ENCODE measurements around the gene CCR9. TPM values are rescaled to one million over a fixed set of nuclear protein-coding genes. Genes with fewer than 3 reads are reported as not detected.
A peak's percentile ranks its signal among the peaks of the same experiment; 100 is the strongest.

Gene CCR9
- total and polyA plus RNA-seq, 7 experiments from 2014 or later = 0.31 to 0.66 (median 0.48) TPM; not detected in 1

DNA sequence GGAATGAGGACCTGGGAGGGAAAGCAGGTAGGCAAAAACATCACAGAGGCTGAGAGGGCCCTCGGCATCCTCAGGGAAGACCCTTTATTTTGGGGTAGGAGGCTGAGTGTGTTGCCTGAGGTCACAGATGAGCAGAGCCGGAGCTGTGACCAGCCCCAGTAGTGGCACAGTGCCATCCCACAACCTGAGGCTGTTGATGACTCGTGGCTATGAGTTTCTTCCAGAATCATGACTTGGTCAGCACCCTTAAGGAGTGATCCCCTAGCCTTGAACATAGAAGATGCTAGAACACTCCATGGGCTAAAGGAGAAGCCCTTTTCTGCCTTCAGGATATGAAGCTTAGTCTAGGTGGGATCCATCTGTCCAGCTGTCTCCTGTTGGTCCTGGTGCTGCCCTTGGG, 37.4 kb downstream of the CCR9 start:
- Mint-ChIP-seq H3K9me3 (no peaks in the 10 kb centered on the region), H3K4me1 (peaks cover 3 to 32% (median 20%) of the 10 kb centered on the region in 7 donors), H3K36me3 (peaks cover 6 to 65% (median 41%) of the 10 kb centered on the region in 5 donors), H3K27ac (peak overlapping the region in 2 of 9 donors; percentile 32 to 43), H3K4me3 (no peak overlapping the region), H3K27me3 (no peaks in the 10 kb centered on the region)
- intact Hi-C loops (cut with micrococcal nuclease) = no loop called here
- peaks cover 3 to 56% (median 24%) of the 10 kb centered on the region in 3 experiments for H3K36me3 ChIP-seq (ENCODE audit: control insufficient read depth in 2 of 3, insufficient read depth in 3 of 3, low read length in 3 of 3)
- no peaks in the 10 kb centered on the region for H3K27me3 ChIP-seq (ENCODE audit: control insufficient read depth in 2 of 2, insufficient read depth in 2 of 2, low read length in 2 of 2)
- no peak overlapping the region for H3K27ac ChIP-seq (ENCODE audit: low read depth, low read length)
- H3K9me3 ChIP-seq (ENCODE audit: control insufficient read depth in 2 of 3, low read length in 3 of 3) = no peaks in the 10 kb centered on the region
- POLR2A ChIA-PET = no interaction called here
- no peak overlapping the region for H3K4me3 ChIP-seq (ENCODE audit: low read length)
- H3K4me1 ChIP-seq (ENCODE audit: control insufficient read depth in 2 of 2, insufficient read depth in 2 of 2, low read length in 2 of 2) = peaks cover 0 to 13% of the 10 kb centered on the region in 2 donors
- no peak for DNase-seq
- ATAC-seq = no peak
- CTCF ChIA-PET = no interaction called here

DNA sequence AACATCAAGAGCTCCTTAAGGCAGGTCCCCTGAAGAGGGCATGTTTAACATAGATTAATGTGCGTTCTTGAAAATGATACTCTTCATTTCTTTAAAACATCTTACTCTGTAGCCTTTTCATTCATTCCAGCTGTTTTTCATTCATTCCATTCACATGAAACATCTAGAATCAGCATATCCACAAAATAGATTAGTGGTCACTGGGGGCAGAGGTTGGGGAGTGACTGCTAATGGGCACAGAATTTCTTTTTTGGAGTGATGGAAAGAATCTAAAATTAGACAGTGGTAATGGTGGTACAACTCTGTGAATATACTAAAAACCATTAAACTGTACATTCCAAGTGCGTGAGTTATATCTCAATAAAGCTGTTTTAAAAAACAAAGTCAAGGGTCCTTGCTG, 41.5 kb downstream of the CCR9 start:
- peaks cover 3 to 14% (median 9%) of the 10 kb centered on the region in 7 donors for H3K4me1 Mint-ChIP-seq
- peaks cover 10 to 62% (median 29%) of the 10 kb centered on the region in 3 experiments for H3K36me3 ChIP-seq (ENCODE audit: control insufficient read depth in 2 of 3, insufficient read depth in 3 of 3, low read length in 3 of 3)
- H3K9me3 ChIP-seq (ENCODE audit: control insufficient read depth in 2 of 3, low read length in 3 of 3) = no peaks in the 10 kb centered on the region
- DNase-seq = no peak
- H3K27ac Mint-ChIP-seq = peak overlapping the region in 2 of 9 donors; percentile 31 to 73
- no peaks in the 10 kb centered on the region for H3K27me3 ChIP-seq (ENCODE audit: control insufficient read depth in 2 of 2, insufficient read depth in 2 of 2, low read length in 2 of 2)
- POLR2A ChIA-PET = interaction anchor here (0.9 kb wide), 1 partner anchor 168 kb away, joined by 3 read pairs; no protein-coding TSS in a partner anchor
- H3K4me1 ChIP-seq (ENCODE audit: control insufficient read depth in 2 of 2, insufficient read depth in 2 of 2, low read length in 2 of 2) = no peaks in the 10 kb centered on the region
- H3K27ac ChIP-seq (ENCODE audit: low read depth, low read length) = no peak overlapping the region
- H3K27me3 Mint-ChIP-seq = no peaks in the 10 kb centered on the region
- H3K36me3 Mint-ChIP-seq = peaks cover 11 to 79% (median 47%) of the 10 kb centered on the region in 5 donors
- ATAC-seq = no peak
- H3K9me3 Mint-ChIP-seq = no peaks in the 10 kb centered on the region
- CTCF ChIA-PET = interaction anchor here (1.1 to 19.0 kb wide), 3 partner anchors 19 to 167 kb away, joined by 3 to 336 read pairs (median 5); no protein-coding TSS in a partner anchor
- no peak overlapping the region for H3K4me3 ChIP-seq (ENCODE audit: low read length)
- no peak overlapping the region for H3K4me3 Mint-ChIP-seq
- intact Hi-C loops (cut with micrococcal nuclease) = loop anchor here (2.0 to 5.0 kb wide), 3 partner anchors 57 to 891 kb away; no protein-coding TSS in a partner anchor

DNA sequence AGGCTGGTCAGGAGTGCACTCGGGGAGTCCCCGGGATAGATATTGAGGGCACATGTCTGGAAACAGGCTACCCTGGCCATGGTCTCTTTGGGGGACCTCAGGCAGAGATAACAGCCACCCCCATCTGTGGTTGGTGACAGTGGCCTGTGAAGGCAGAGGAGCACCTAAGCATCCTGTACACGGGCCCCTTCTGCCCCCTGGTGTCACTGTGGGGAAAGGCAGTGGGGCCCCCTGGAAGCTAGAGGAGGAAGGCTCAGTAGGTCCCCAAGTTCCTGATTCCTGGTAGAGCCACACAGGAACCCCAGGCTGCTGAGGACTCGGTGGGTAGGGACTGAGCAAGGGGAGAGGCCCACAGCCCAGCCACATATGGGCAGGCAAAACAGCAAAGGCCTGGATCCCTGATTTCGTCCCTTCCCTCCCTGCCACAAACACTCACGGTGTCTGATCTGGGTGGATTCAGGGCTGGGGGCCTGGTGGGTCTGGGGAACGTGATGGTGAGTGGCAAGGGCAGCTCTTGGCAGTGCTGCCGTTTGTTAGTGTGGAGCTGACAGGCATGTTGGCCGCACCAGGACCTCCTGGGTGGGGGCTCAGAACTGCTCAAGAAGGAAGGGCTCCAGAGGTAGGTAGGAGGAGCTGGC, 42.8 kb downstream of the CCR9 start:
- intact Hi-C loops (cut with micrococcal nuclease) = loop anchor here (1.0 to 5.0 kb wide), 9 partner anchors 58 to 892 kb away; partner anchors contain the start of gene LZTFL1 (in 1 of the 2)
- Mint-ChIP-seq H3K4me1 (peaks cover 4 to 9% (median 5%) of the 10 kb centered on the region in 7 donors), H3K9me3 (no peaks in the 10 kb centered on the region), H3K27me3 (no peaks in the 10 kb centered on the region), H3K4me3 (no peak overlapping the region), H3K27ac (peak overlapping the region in 2 of 9 donors; percentile 54 to 73), H3K36me3 (peaks cover 11 to 82% (median 53%) of the 10 kb centered on the region in 5 donors)
- H3K27me3 ChIP-seq (ENCODE audit: control insufficient read depth in 2 of 2, insufficient read depth in 2 of 2, low read length in 2 of 2) = no peaks in the 10 kb centered on the region
- DNase-seq = peak; percentile 49 to 79 (median 64)
- no peaks in the 10 kb centered on the region for H3K4me1 ChIP-seq (ENCODE audit: control insufficient read depth in 2 of 2, insufficient read depth in 2 of 2, low read length in 2 of 2)
- no peak overlapping the region for H3K4me3 ChIP-seq (ENCODE audit: low read length)
- CTCF ChIA-PET = interaction anchor here (0.5 to 19.0 kb wide), 16 partner anchors 10 to 938 kb away, joined by 3 to 336 read pairs (median 3); no protein-coding TSS in a partner anchor
- H3K27ac ChIP-seq (ENCODE audit: low read depth, low read length) = no peak overlapping the region
- ATAC-seq = peak; percentile 88
- H3K9me3 ChIP-seq (ENCODE audit: control insufficient read depth in 2 of 3, low read length in 3 of 3) = no peaks in the 10 kb centered on the region
- H3K36me3 ChIP-seq (ENCODE audit: control insufficient read depth in 2 of 3, insufficient read depth in 3 of 3, low read length in 3 of 3) = peaks cover 10 to 60% (median 16%) of the 10 kb centered on the region in 3 experiments
- POLR2A ChIA-PET = no interaction called here

- Histone ChIP-seq H3K9me3 (ENCODE audit: control insufficient read depth in 2 of 3, low read length in 3 of 3) (no peaks in the 10 kb centered on the region), H3K4me1 (ENCODE audit: control insufficient read depth in 2 of 2, insufficient read depth in 2 of 2, low read length in 2 of 2) (no peaks in the 10 kb centered on the region), H3K27ac (ENCODE audit: low read depth, low read length) (no peak overlapping the region), H3K36me3 (ENCODE audit: control insufficient read depth in 2 of 3, insufficient read depth in 3 of 3, low read length in 3 of 3) (peaks cover 10 to 82% (median 29%) of the 10 kb centered on the region in 3 experiments), H3K27me3 (ENCODE audit: control insufficient read depth in 2 of 2, insufficient read depth in 2 of 2, low read length in 2 of 2) (no peaks in the 10 kb centered on the region), H3K4me3 (ENCODE audit: low read length) (no peak overlapping the region)
- peak overlapping the region in 2 of 9 donors; percentile 50 to 63 for H3K27ac Mint-ChIP-seq
- peaks cover 18 to 86% (median 56%) of the 10 kb centered on the region in 5 donors for H3K36me3 Mint-ChIP-seq
- intact Hi-C loops (cut with micrococcal nuclease) = no loop called here
- ChIA-PET CTCF (interaction anchor here (0.9 to 19.0 kb wide), 3 partner anchors 149 to 271 kb away, joined by 4 to 336 read pairs (median 9); no protein-coding TSS in a partner anchor), POLR2A (interaction anchor here (0.8 kb wide), 1 partner anchor 38 kb away, joined by 3 read pairs; no protein-coding TSS in a partner anchor)
- H3K4me3 Mint-ChIP-seq = no peak overlapping the region
- no peaks in the 10 kb centered on the region for H3K27me3 Mint-ChIP-seq
- H3K9me3 Mint-ChIP-seq = no peaks in the 10 kb centered on the region
- ATAC-seq (no peak), DNase-seq (no peak)
- H3K4me1 Mint-ChIP-seq = peaks cover 0 to 9% (median 5%) of the 10 kb centered on the region in 7 donors
Measured at GRCh38 chr3:45931496-45931895, 45.2 kb downstream of the CCR9 start.

DNA sequence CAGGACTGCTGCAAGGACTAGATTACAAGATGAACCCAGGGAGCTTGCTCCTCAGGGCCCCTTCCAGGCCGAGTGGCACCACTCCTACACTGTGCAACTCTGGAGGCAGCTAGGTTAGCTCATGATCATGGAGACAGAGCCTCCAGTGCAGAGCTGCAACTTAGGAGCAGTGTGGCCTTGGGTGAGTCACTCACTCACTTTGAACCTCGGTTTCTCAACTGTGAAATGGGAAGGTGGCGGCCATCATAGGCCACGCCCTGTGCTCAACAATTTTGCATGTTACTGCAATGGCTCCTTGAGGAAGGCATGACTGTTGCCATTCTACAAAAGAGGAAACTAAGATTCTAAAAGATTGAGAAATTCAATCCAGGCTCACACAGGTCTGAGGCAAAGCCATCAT, 45.8 kb downstream of the CCR9 start:
- Mint-ChIP-seq H3K4me3 (no peak overlapping the region), H3K9me3 (no peaks in the 10 kb centered on the region), H3K36me3 (peaks cover 18 to 82% (median 52%) of the 10 kb centered on the region in 5 donors), H3K27me3 (no peaks in the 10 kb centered on the region), H3K4me1 (peaks cover 0 to 9% (median 5%) of the 10 kb centered on the region in 7 donors), H3K27ac (no peak overlapping the region)
- ATAC-seq (peak; percentile 74), DNase-seq (no peak)
- no peaks in the 10 kb centered on the region for H3K9me3 ChIP-seq (ENCODE audit: control insufficient read depth in 2 of 3, low read length in 3 of 3)
- H3K27me3 ChIP-seq (ENCODE audit: control insufficient read depth in 2 of 2, insufficient read depth in 2 of 2, low read length in 2 of 2) = no peaks in the 10 kb centered on the region
- H3K36me3 ChIP-seq (ENCODE audit: control insufficient read depth in 2 of 3, insufficient read depth in 3 of 3, low read length in 3 of 3) = peaks cover 10 to 88% (median 29%) of the 10 kb centered on the region in 3 experiments
- ChIA-PET CTCF (interaction anchor here (0.6 to 19.0 kb wide), 3 partner anchors 98 to 272 kb away, joined by 3 to 336 read pairs (median 4); no protein-coding TSS in a partner anchor), POLR2A (interaction anchor here (0.8 kb wide), 1 partner anchor 37 kb away, joined by 3 read pairs; no protein-coding TSS in a partner anchor)
- H3K4me1 ChIP-seq (ENCODE audit: control insufficient read depth in 2 of 2, insufficient read depth in 2 of 2, low read length in 2 of 2) = no peaks in the 10 kb centered on the region
- no peak overlapping the region for H3K27ac ChIP-seq (ENCODE audit: low read depth, low read length)
- H3K4me3 ChIP-seq (ENCODE audit: low read length) = no peak overlapping the region
- intact Hi-C loops (cut with micrococcal nuclease) = no loop called here

DNA sequence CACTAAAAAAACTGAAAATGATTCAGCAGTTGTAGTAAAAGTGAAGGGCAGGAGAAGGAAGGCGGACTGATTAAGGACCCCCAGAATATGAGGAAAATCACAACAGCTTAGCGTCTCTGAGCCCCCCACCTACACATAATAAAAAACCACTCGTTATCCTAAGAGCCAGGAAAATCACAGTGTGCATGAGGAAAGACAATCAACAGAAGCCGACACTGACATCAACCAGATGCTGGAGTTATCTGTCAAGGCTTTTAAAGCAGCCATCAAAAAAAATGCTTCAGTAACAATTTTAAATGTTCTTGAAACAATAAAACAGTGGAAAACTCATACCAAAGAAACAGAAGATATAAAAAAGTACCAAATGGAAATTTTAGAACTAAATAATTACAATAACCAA, 47.2 kb downstream of the CCR9 start:
- peaks cover 1 to 12% (median 4%) of the 10 kb centered on the region in 7 donors for H3K4me1 Mint-ChIP-seq
- no peak overlapping the region for H3K4me3 ChIP-seq (ENCODE audit: low read length)
- H3K27me3 Mint-ChIP-seq = no peaks in the 10 kb centered on the region
- intact Hi-C loops (cut with micrococcal nuclease) = no loop called here
- ATAC-seq (no peak), DNase-seq (no peak)
- ChIA-PET CTCF (interaction anchor here (19.0 kb wide), 1 partner anchor 147 kb away, joined by 336 read pairs; no protein-coding TSS in a partner anchor), POLR2A (no interaction called here)
- H3K9me3 ChIP-seq (ENCODE audit: control insufficient read depth in 2 of 3, low read length in 3 of 3) = no peaks in the 10 kb centered on the region
- H3K9me3 Mint-ChIP-seq = no peaks in the 10 kb centered on the region
- H3K27ac ChIP-seq (ENCODE audit: low read depth, low read length) = no peak overlapping the region
- peak overlapping the region in 1 of 9 donors; percentile 48 for H3K27ac Mint-ChIP-seq
- H3K27me3 ChIP-seq (ENCODE audit: control insufficient read depth in 2 of 2, insufficient read depth in 2 of 2, low read length in 2 of 2) = no peaks in the 10 kb centered on the region
- no peaks in the 10 kb centered on the region for H3K4me1 ChIP-seq (ENCODE audit: control insufficient read depth in 2 of 2, insufficient read depth in 2 of 2, low read length in 2 of 2)
- H3K4me3 Mint-ChIP-seq = no peak overlapping the region
- H3K36me3 ChIP-seq (ENCODE audit: control insufficient read depth in 2 of 3, insufficient read depth in 3 of 3, low read length in 3 of 3) = peaks cover 7 to 89% (median 24%) of the 10 kb centered on the region in 3 experiments
- peaks cover 18 to 78% (median 48%) of the 10 kb centered on the region in 5 donors for H3K36me3 Mint-ChIP-seq

Measured in naive thymus-derived CD4-positive, alpha-beta T cell (primary cell).